Measurements from ENCODE around the gene SH3RF1.
"Not testable (repeated sequence)": the region's sequence is repeated elsewhere in the genome, so short reads cannot be mapped to it uniquely, and the experiment has no call there.

SH3RF1 gene

GRCh38 chr4:169202145-169202699, 68.5 kb downstream of the SH3RF1 start:
- Histone ChIP-seq H3K27me3 (ENCODE audit: control insufficient read depth in 1 of 2, insufficient read depth in 2 of 2, low read length in 2 of 2) (no peaks in the 10 kb centered on the region), H3K27ac (ENCODE audit: low read depth, low read length) (peak overlapping the region; percentile 49), H3K4me1 (ENCODE audit: insufficient read depth, low read length) (peaks cover 4% of the 10 kb centered on the region), H3K9ac (ENCODE audit: low read length) (no peak overlapping the region), H3K36me3 (ENCODE audit: insufficient read depth, low read length) (no peaks in the 10 kb centered on the region), H3K4me3 (ENCODE audit: low read depth in 1 of 2, low read length in 2 of 2) (no peak overlapping the region), H3K9me3 (ENCODE audit: low read length) (no peaks in the 10 kb centered on the region)

GRCh38 chr4:169201222-169202144, 69.3 kb downstream of the SH3RF1 start:
- no peak overlapping the region for H3K9ac ChIP-seq (ENCODE audit: low read length)
- peak overlapping the region; percentile 49 for H3K27ac ChIP-seq (ENCODE audit: low read depth, low read length)
- H3K27me3 ChIP-seq (ENCODE audit: control insufficient read depth in 1 of 2, insufficient read depth in 2 of 2, low read length in 2 of 2), result no peaks in the 10 kb centered on the region
- H3K4me3 ChIP-seq (ENCODE audit: low read depth in 1 of 2, low read length in 2 of 2), result no peak overlapping the region
- peaks cover 4% of the 10 kb centered on the region for H3K4me1 ChIP-seq (ENCODE audit: insufficient read depth, low read length)
- H3K36me3 ChIP-seq (ENCODE audit: insufficient read depth, low read length), result no peaks in the 10 kb centered on the region
- no peaks in the 10 kb centered on the region for H3K9me3 ChIP-seq (ENCODE audit: low read length)

GRCh38 chr4:169200361-169201030, 70.3 kb downstream of the SH3RF1 start:
- Histone ChIP-seq H3K36me3 (ENCODE audit: insufficient read depth, low read length) (no peaks in the 10 kb centered on the region), H3K4me1 (ENCODE audit: insufficient read depth, low read length) (peaks cover 4% of the 10 kb centered on the region), H3K27me3 (ENCODE audit: control insufficient read depth in 1 of 2, insufficient read depth in 2 of 2, low read length in 2 of 2) (no peaks in the 10 kb centered on the region), H3K9ac (ENCODE audit: low read length) (no peak overlapping the region), H3K27ac (ENCODE audit: low read depth, low read length) (no peak overlapping the region), H3K4me3 (ENCODE audit: low read depth in 1 of 2, low read length in 2 of 2) (no peak overlapping the region), H3K9me3 (ENCODE audit: low read length) (no peaks in the 10 kb centered on the region)

- Histone ChIP-seq H3K9ac (ENCODE audit: low read length) (no peak overlapping the region), H3K9me3 (ENCODE audit: low read length) (no peaks in the 10 kb centered on the region), H3K4me3 (ENCODE audit: low read depth in 1 of 2, low read length in 2 of 2) (no peak overlapping the region), H3K4me1 (ENCODE audit: insufficient read depth, low read length) (peaks cover 4% of the 10 kb centered on the region), H3K27ac (ENCODE audit: low read depth, low read length) (no peak overlapping the region), H3K36me3 (ENCODE audit: insufficient read depth, low read length) (no peaks in the 10 kb centered on the region), H3K27me3 (ENCODE audit: control insufficient read depth in 1 of 2, insufficient read depth in 2 of 2, low read length in 2 of 2) (no peaks in the 10 kb centered on the region)
Observed at GRCh38 chr4:169199184-169199583, 71.6 kb downstream of the SH3RF1 start.

GRCh38 chr4:169198167-169198566, 72.6 kb downstream of the SH3RF1 start:
- Histone ChIP-seq H3K36me3 (ENCODE audit: insufficient read depth, low read length) (no peaks in the 10 kb centered on the region), H3K4me1 (ENCODE audit: insufficient read depth, low read length) (peaks cover 9% of the 10 kb centered on the region), H3K27me3 (ENCODE audit: control insufficient read depth in 1 of 2, insufficient read depth in 2 of 2, low read length in 2 of 2) (no peaks in the 10 kb centered on the region), H3K27ac (ENCODE audit: low read depth, low read length) (no peak overlapping the region), H3K9ac (ENCODE audit: low read length) (no peak overlapping the region), H3K4me3 (ENCODE audit: low read depth in 1 of 2, low read length in 2 of 2) (no peak overlapping the region), H3K9me3 (ENCODE audit: low read length) (no peaks in the 10 kb centered on the region)

- not testable (repeated sequence) for H3K27me3 ChIP-seq (ENCODE audit: control insufficient read depth in 1 of 2, insufficient read depth in 2 of 2, low read length in 2 of 2); H3K4me1 ChIP-seq (ENCODE audit: insufficient read depth, low read length); H3K9me3 ChIP-seq (ENCODE audit: low read length); H3K27ac ChIP-seq (ENCODE audit: low read depth, low read length); H3K4me3 ChIP-seq (ENCODE audit: low read depth in 1 of 2, low read length in 2 of 2); H3K9ac ChIP-seq (ENCODE audit: low read length); H3K36me3 ChIP-seq (ENCODE audit: insufficient read depth, low read length)
Observed at GRCh38 chr4:169197206-169197605, 73.5 kb downstream of the SH3RF1 start.

- H3K4me3 ChIP-seq (ENCODE audit: low read depth in 1 of 2, low read length in 2 of 2), result no peak overlapping the region
- peaks cover 6% of the 10 kb centered on the region for H3K4me1 ChIP-seq (ENCODE audit: insufficient read depth, low read length)
- no peaks in the 10 kb centered on the region for H3K9me3 ChIP-seq (ENCODE audit: low read length)
- H3K27ac ChIP-seq (ENCODE audit: low read depth, low read length), result no peak overlapping the region
- H3K27me3 ChIP-seq (ENCODE audit: control insufficient read depth in 1 of 2, insufficient read depth in 2 of 2, low read length in 2 of 2), result no peaks in the 10 kb centered on the region
- no peaks in the 10 kb centered on the region for H3K36me3 ChIP-seq (ENCODE audit: insufficient read depth, low read length)
- no peak overlapping the region for H3K9ac ChIP-seq (ENCODE audit: low read length)
Observed at GRCh38 chr4:169195032-169195431, 75.7 kb downstream of the SH3RF1 start.

- H3K9me3 ChIP-seq (ENCODE audit: low read length); H3K27ac ChIP-seq (ENCODE audit: low read depth, low read length); H3K4me3 ChIP-seq (ENCODE audit: low read depth in 1 of 2, low read length in 2 of 2); H3K36me3 ChIP-seq (ENCODE audit: insufficient read depth, low read length); H3K4me1 ChIP-seq (ENCODE audit: insufficient read depth, low read length); H3K9ac ChIP-seq (ENCODE audit: low read length); H3K27me3 ChIP-seq (ENCODE audit: control insufficient read depth in 1 of 2, insufficient read depth in 2 of 2, low read length in 2 of 2): not testable (repeated sequence)
Observed at GRCh38 chr4:169189968-169190367, 80.8 kb downstream of the SH3RF1 start.

- no peaks in the 10 kb centered on the region for H3K27me3 ChIP-seq (ENCODE audit: control insufficient read depth in 1 of 2, insufficient read depth in 2 of 2, low read length in 2 of 2)
- H3K27ac ChIP-seq (ENCODE audit: low read depth, low read length), result no peak overlapping the region
- peaks cover 6% of the 10 kb centered on the region for H3K4me1 ChIP-seq (ENCODE audit: insufficient read depth, low read length)
- H3K9me3 ChIP-seq (ENCODE audit: low read length), result no peaks in the 10 kb centered on the region
- H3K36me3 ChIP-seq (ENCODE audit: insufficient read depth, low read length), result no peaks in the 10 kb centered on the region
- H3K4me3 ChIP-seq (ENCODE audit: low read depth in 1 of 2, low read length in 2 of 2), result no peak overlapping the region
- no peak overlapping the region for H3K9ac ChIP-seq (ENCODE audit: low read length)
Observed at GRCh38 chr4:169189372-169189771, 81.4 kb downstream of the SH3RF1 start.

- H3K9me3 ChIP-seq (ENCODE audit: low read length), result no peaks in the 10 kb centered on the region
- H3K4me1 ChIP-seq (ENCODE audit: insufficient read depth, low read length), result peaks cover 1% of the 10 kb centered on the region
- H3K4me3 ChIP-seq (ENCODE audit: low read depth in 1 of 2, low read length in 2 of 2), result no peak overlapping the region
- H3K9ac ChIP-seq (ENCODE audit: low read length), result no peak overlapping the region
- H3K27me3 ChIP-seq (ENCODE audit: control insufficient read depth in 1 of 2, insufficient read depth in 2 of 2, low read length in 2 of 2), result no peaks in the 10 kb centered on the region
- H3K27ac ChIP-seq (ENCODE audit: low read depth, low read length), result no peak overlapping the region
- no peaks in the 10 kb centered on the region for H3K36me3 ChIP-seq (ENCODE audit: insufficient read depth, low read length)
Observed at GRCh38 chr4:169188204-169188603, 82.6 kb downstream of the SH3RF1 start.

- Histone ChIP-seq H3K4me3 (ENCODE audit: low read depth in 1 of 2, low read length in 2 of 2) (no peak overlapping the region), H3K9ac (ENCODE audit: low read length) (no peak overlapping the region)
Observed at GRCh38 chr4:169185133-169185956, 85.4 kb downstream of the SH3RF1 start.

More at GRCh38 chr4:169185133-169185956, 85.4 kb downstream of the SH3RF1 start:
- Histone ChIP-seq H3K9me3 (ENCODE audit: low read length) (no peaks in the 10 kb centered on the region), H3K27ac (ENCODE audit: low read depth, low read length) (no peak overlapping the region), H3K36me3 (ENCODE audit: insufficient read depth, low read length) (no peaks in the 10 kb centered on the region), H3K4me1 (ENCODE audit: insufficient read depth, low read length) (peaks cover 2% of the 10 kb centered on the region), H3K27me3 (ENCODE audit: control insufficient read depth in 1 of 2, insufficient read depth in 2 of 2, low read length in 2 of 2) (no peaks in the 10 kb centered on the region)

Data from muscle layer of colon (tissue), 2 donors.